NCI-H345 (cell line): ENCODE measurements around the gene DPEP2NB.
A peak's percentile ranks its signal among the peaks of the same experiment; 100 is the strongest.
"Not testable (repeated sequence)": the region's sequence is repeated elsewhere in the genome, so short reads cannot be mapped to it uniquely, and the experiment has no call there.

Source experiments
- DNase-seq: peaks from one replicate; lab custom pipeline; 2025; lab: John Stamatoyannopoulos, UW

Gene DPEP2NB

GRCh38 chr16:68013440-68013839 is 2.3 kb downstream of the DPEP2NB start:
- DNase-seq = no peak

GRCh38 chr16:68009872-68010271 is 5.8 kb downstream of the DPEP2NB start:
- DNase-seq = not testable (repeated sequence)

DNA sequence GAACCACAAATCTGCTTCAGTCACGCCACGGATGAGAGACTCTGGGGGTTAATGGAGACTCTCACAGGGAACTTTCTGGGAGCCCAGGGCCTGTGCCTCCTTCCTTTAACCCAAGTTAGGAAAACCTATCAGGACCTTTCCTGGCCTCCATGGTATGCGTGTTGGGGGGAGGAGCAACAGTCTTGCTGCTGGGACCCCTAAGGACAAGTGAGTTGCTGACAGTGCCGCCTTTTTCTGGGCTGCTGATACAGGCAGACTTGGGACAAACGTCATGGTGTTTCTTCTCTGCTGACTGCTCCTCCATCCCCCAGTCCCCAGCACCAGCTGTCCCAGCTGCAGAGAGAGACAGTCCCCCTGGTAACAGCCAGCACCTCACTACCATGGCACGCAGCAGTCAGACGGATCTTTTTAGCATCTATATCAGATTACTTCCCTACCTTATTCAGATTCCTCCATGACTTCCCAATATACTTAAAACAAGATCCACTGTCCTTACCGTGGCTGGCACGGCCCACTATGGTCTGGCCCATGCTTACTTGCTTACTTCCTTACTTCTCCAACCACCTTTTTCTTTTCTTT is 6.5 kb downstream of the DPEP2NB start:
- no peak for DNase-seq

GRCh38 chr16:68005786-68006286 is 9.9 kb downstream of the DPEP2NB start:
- DNase-seq = no peak

GRCh38 chr16:68005211-68005610 is 10.5 kb downstream of the DPEP2NB start:
- no peak for DNase-seq

DNA sequence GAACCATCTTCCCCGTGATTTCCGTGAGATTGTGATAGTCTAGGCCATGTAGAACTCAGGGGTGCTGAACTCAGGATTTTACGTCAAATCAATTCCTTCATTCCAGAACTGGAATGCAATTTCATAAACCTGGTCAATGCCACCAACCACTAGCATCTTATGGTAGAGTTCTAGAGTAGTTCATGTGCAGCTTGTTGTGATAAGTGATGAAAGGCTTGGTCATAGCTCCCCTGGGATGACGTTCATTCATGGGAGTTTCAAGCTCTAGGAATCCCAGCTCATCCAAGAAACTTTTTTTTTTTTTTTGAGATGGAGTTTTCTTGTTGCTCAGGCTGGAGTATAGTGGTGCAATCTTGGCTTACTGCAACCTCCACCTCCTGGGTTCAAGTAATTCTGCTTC is 12.7 kb downstream of the DPEP2NB start:
- no peak for DNase-seq

- DNase-seq = no peak
Observed at GRCh38 chr16:68000450-68000849, 15.3 kb downstream of the DPEP2NB start.

- DNase-seq = no peak
Observed at GRCh38 chr16:67999985-68000384, 15.7 kb downstream of the DPEP2NB start.

DNA sequence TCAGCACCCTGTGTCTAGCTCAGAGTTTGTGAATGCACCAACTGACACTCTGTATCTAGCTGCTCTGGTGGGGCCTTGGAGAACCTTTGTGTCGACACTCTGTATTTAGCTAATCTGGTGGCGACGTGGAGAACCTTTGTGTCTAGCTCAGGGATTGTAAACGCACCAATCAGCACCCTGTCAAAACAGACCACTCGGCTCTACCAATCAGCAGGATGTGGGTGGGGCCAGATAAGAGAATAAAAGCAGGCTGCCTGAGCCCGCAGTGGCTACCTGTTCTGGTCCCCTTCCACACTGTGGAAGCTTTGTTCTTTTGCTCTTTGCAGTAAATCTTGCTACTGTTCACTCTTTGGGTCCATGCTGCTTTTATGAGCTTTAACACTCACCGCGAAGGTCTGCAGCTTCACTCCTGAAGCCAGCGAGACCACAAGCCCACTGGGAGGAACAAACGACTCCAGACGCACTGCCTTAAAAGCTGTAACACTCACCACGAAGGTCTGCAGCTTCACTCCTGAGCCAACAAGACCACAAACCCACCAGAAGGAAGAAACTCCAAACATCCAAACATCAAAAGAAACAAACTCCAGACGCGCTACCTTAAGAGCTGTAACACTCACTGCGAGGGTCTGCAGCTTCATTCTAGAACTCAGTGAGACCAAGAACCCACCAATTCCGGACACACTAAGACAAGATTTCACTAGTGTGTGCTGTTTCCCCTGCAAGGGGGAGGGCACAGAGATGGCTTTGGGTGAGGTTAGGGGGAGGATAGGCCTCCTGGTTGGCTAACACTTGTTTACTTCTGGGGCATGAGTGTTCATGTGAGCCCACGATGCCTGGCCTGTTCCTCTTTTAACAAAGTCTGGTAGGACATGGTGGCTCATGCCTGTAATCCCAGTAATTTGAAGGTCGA is 16.7 kb downstream of the DPEP2NB start, which contains the start of gene DPEP2:
TSS of gene DPEP2 (minus strand) at position 706 of the 910 bp plus-strand sequence. CDS start 6,272 bp downstream, outside the sequence.
- DNase-seq = not testable (repeated sequence)

DNA sequence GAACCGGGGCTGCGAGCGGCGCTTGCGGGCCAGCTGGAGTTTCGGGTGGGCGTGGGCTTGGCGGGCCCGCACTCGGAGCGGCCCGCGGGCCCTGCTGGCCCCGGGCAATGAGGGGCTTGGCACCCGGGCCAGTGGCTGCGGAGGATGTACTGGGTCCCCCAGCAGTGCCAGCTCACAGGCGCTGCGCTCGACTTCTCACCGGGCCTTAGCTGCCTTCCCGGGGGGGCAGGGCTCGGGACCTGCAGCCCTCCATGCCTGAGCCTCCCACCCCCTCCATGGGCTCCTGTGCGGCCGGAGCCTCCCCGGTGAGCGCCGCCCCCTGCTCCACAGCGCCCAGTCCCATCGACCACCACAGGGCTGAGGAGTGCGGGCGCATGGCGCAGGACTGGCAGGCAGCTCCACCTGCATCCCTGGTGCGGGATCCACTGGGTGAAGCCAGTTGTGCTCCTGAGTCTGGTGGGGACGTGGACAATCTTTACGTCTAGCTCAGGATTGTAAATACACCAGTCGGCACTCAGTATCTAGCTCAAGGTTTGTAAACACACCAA is 17.4 kb downstream of the DPEP2NB start:
- not testable (repeated sequence) for DNase-seq

DNA sequence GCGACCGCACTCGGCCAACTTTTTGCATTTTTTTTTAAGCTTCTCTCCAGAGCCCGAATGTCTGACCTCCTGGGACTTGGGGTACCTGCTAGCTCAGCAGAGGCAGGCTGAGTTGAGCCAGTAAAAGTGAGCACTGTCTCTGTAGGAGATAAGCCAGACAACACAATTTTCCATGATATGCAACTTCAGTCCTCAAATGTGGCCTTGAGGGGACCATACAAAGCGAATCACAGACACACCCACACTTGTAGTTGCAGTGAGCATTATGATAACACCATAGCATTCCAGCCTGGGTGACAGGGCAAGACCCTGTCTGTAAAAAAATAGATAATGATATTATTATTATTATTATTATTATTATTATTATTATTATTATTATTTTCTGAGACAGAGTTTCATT is 19.0 kb downstream of the DPEP2NB start:
- DNase-seq = no peak

DNA sequence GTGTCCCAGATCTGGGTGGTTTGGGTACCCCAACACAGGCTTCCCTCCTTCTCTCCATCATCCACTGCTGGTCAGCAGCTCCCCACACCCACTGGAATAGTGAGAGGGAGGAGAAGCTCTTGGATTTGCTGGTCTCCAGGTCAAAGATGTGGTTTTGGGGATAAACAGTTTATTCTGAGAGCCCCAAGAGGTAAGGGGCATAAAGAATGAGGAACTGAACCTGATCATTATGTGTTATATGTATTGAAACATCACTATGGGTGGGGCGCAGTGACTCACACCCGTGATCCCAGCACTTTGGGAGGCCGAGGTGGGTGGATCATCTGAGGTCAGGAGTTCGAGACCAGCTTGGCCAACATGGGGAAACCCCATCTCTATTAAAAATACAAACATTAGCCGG is 20.3 kb downstream of the DPEP2NB start:
- no peak for DNase-seq

- not testable (repeated sequence) for DNase-seq
Observed at GRCh38 chr16:67994040-67994408, 21.7 kb downstream of the DPEP2NB start.

DNA sequence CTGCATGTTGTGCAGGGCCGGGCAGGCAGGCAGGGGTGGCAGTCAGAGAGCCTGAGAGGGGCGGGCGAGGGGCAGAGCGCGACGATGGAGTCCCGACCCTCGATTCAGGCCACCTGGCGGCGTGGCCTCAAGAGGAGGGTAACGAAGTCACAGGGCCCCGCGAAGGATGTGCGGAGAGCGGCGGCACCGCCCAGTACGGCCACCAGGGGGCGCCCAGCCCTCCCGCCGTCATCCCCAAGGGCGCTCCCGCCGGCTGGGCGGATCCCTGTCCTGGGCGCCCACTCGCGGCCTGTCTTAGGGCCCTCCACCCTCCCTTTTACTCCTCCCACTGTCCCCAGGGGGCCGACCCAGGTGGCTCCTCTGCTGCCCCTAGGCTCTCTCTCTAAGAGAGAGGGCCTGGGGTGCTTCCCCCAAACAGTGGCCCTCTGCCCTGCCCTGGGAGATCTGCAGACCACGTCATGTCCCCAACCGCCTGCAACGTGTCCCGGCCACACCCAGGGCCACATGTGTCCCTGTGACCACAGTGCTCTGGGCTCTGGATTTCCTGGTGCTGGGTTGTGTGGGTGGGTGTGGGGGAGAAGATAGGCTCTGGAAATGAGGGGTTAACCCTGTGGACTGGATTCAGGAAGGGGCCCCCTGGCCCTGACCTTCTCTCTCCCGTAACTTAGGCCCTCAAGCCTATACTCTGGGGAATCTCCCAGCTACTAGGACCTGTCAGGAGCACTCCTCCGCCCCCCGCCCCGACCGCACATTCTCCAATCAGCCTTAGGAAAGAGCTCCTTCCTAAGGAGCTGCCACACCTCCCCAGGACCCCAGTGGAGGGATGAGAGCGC is 22.3 kb downstream of the DPEP2NB start:
- peak; percentile 40 for DNase-seq

- no peak for DNase-seq
Observed at GRCh38 chr16:67992661-67993206, 23.0 kb downstream of the DPEP2NB start.

DNA sequence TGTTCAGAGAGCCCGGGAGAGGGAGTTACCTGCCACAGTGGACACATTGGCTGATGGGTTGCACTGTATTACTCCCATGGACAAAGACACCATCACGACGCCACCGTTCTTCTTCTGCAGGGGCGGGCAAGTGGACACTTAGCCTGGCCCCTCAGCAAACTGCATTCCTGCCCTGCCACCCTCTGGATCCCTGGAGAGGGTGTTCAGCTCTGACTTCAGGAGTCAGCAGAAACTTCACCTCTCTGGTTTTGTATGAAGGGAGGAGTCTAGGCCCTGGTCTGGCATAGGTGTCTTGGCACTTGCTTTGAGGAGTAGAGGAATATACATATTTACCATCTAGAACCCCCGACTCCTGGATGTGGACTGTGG is 25.7 kb downstream of the DPEP2NB start:
- DNase-seq = no peak

- DNase-seq = no peak
Observed at GRCh38 chr16:67989322-67990017, 26.2 kb downstream of the DPEP2NB start.

DNA sequence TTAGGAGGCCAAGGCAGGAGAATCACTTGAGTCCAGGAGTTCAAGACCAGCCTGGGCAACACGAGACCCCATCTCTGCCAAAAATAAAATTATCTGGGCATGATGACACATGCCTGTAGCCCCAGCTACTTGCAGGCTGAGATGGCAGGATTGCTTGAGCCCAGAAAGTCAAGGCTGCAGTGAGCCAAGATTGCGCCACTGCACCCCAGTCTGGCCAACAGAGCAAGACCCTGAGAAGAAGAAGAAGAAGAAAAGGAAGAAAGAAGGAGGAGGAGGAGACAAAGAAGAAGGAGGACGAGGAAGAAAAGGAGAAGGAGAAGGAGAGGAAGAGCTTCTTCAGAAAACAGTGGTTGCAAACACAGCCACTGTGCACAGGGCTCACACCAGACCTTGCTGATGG is 27.0 kb downstream of the DPEP2NB start:
- DNase-seq = no peak

DNA sequence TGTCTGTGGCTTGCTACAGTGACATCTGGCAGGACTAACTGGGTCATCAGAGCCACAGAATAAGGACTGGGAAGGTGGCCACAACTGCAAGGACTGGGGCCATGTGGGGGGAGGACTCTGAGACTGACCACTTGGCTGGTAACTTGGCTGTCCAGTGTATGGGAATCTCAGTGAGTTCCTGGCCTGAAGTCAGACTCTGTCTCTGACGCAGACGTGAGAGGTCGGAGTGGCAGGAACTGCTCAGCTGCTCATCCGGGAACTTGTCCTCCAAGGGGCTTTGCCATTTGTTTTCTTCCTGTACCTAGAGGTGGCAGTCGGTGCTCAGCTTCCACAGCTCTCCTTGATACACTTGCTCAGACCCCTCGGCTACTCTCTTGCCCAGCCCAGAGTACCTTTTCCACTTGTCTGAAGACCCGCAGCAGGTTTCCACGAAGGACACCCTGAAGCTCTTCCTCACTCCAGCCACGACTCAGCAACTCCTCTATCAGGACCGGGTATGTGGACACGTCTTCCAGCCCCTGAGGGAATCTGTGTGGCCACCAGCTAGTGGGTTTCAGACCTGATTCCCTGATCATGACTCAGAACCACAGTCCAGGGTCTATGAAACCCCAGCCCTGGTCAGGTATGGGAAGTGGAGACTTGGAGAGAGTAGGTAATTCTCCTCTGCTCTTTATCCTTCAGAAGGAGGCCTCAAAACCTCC is 28.1 kb downstream of the DPEP2NB start:
- DNase-seq = no peak

DNA sequence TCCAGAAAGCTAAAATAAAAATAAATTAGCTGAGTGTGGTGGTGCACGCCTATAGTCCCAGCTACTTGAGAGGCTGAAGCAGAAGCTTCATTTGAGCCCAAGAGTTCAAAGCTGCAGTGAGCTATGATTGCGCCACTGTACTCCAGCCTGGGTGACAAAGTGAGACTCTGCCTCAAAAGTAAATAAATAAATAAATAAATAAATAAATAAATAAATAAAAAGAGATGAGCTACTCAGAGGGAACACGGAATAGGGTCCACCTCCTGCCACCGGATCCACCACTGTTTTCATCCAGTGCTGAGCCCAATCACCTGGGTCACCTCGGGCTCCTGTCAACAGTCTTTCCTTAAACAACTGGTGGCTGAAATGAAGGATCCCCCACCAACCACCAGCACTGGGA is 28.8 kb downstream of the DPEP2NB start:
- no peak for DNase-seq
